ENCODE data around the gene OSGEPL1.

DNA sequence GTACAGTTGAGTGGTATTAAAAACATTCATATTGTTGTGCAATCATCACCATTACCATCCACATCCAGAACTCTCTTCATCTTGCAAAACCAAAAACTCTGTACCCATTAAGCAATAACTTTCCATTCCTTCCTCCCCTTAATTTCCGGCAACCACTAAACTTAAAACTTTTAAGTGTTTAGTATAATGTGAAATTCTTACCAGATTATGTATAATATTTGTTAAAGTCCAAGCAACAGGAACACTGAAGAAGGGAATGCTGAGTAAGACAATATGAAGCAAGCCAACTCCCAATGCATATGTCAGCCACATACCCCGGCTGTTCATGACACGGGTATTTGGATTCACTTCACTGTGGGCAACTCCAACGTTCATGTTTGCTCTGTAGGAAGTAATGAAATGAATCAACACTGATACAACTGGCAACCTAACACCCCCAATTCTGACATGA lies 19.7 kb upstream of the OSGEPL1 start:
- TF ChIP-seq, protein P1, sequence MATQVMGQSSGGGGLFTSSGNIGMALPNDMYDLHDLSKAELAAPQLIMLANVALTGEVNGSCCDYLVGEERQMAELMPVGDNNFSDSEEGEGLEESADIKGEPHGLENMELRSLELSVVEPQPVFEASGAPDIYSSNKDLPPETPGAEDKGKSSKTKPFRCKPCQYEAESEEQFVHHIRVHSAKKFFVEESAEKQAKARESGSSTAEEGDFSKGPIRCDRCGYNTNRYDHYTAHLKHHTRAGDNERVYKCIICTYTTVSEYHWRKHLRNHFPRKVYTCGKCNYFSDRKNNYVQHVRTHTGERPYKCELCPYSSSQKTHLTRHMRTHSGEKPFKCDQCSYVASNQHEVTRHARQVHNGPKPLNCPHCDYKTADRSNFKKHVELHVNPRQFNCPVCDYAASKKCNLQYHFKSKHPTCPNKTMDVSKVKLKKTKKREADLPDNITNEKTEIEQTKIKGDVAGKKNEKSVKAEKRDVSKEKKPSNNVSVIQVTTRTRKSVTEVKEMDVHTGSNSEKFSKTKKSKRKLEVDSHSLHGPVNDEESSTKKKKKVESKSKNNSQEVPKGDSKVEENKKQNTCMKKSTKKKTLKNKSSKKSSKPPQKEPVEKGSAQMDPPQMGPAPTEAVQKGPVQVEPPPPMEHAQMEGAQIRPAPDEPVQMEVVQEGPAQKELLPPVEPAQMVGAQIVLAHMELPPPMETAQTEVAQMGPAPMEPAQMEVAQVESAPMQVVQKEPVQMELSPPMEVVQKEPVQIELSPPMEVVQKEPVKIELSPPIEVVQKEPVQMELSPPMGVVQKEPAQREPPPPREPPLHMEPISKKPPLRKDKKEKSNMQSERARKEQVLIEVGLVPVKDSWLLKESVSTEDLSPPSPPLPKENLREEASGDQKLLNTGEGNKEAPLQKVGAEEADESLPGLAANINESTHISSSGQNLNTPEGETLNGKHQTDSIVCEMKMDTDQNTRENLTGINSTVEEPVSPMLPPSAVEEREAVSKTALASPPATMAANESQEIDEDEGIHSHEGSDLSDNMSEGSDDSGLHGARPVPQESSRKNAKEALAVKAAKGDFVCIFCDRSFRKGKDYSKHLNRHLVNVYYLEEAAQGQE (IDR thresholded peaks at IDR 0.05; ENCODE audit: insufficient read depth in 1 of 2, low read depth in 2 of 2, low read length in 2 of 2) = no peak
- TF ChIP-seq POLR2AphosphoS5 (IDR thresholded peaks at IDR 0.05; ENCODE audit: low read depth, low read length) = no peak
- TF ChIP-seq SIN3A (IDR thresholded peaks at IDR 0.05; ENCODE audit: borderline replicate concordance, insufficient read depth, low read length) = no peak
- TF ChIP-seq TAF1 (IDR thresholded peaks at IDR 0.05; ENCODE audit: borderline replicate concordance, insufficient read depth, low read length) = no peak
- no peak for TF ChIP-seq FOXP2 (optimal IDR thresholded peaks at IDR 0.05; ENCODE audit: borderline replicate concordance, extremely low read depth, extremely low read length, insufficient read depth)

All from PFSK-1 (cell line).